Psoas muscle (tissue), 8 donors: ENCODE results near the gene CEP72. TPM values are rescaled to one million over a fixed set of nuclear protein-coding genes. Genes with fewer than 3 reads are reported as not detected.
"Not testable (repeated sequence)": the region's sequence is repeated elsewhere in the genome, so short reads cannot be mapped to it uniquely, and the experiment has no call there.

Source experiments
- ATAC-seq, 4 donors: fragments of 200-7000 bp; cut with Tn5 transposase; one replicate each; pipeline ENCODE4 v1.9.1; 2020; ENCODE audit warnings: moderate library complexity in 3 of 4, mild to moderate bottlenecking in 2 of 4
- DNase-seq, 2 donors: peaks; one replicate each; pipeline ENCODE4 v3.0.0-alpha.2; 2020
- H3K27ac ChIP-seq: fragments of 200-600 bp; one replicate; pipeline ENCODE4 v1.8.0; 2022
- H3K27me3 ChIP-seq, 3 donors: fragments of 200-600 bp in 1 of 3; one replicate each; pipeline versions ENCODE4 v1.6.1 to v1.8.0; 2013 to 2022; ENCODE audit warnings: low read length in 2 of 3, mild to moderate bottlenecking in 2 of 3, moderate library complexity in 1 of 3; ENCODE audit not compliant: insufficient read depth in 3 of 3
- H3K36me3 ChIP-seq, 2 donors: fragments of 200-600 bp in 1 of 2; one replicate each; pipeline versions ENCODE4 v1.6.1 to v1.8.0; 2013 to 2022; ENCODE audit warnings: low read depth in 1 of 2, mild to moderate bottlenecking in 1 of 2, moderate library complexity in 1 of 2; ENCODE audit not compliant: insufficient read depth in 1 of 2
- H3K4me1 ChIP-seq: fragments of 200-600 bp; one replicate; pipeline ENCODE4 v1.8.0; 2022
- H3K4me3 ChIP-seq: fragments of 200-600 bp; one replicate; pipeline ENCODE4 v1.8.0; 2022; ENCODE audit warnings: mild to moderate bottlenecking
- H3K9me3 ChIP-seq: fragments of 200-600 bp; one replicate; pipeline ENCODE4 v1.8.0; 2022
- CTCF ChIP-seq: fragments of 200-600 bp; IDR thresholded peaks from one replicate; pipeline ENCODE4 v1.8.0; 2022; ENCODE audit warnings: antibody characterized with exemption
- WGBS, 3 donors: extraction: QIAGEN DNeasy Blood & Tissue Kit; methylation state at CpG; one replicate each; pipeline versions ENCODE4 v1.1.6 to v1.1.7; 2013; 5-methylcytosine and 5-hydroxymethylcytosine counted together
- intact Hi-C, 2 donors: fragments of 100-400 bp; cut with DNase I; formaldehyde crosslinking; loops; one replicate each; pipeline versions ENCODE4 v1.11.0 to v1.14.2; 2022
- polyA plus RNA-seq, 3 donors: library from polyadenylated mRNA; stranded (reverse); fragments of 200-250 nt; gene quantifications; one replicate each; pipeline ENCODE4 v1.2.3, GENCODE V29; 2013
- total RNA-seq, 4 donors: library from RNA; stranded (reverse); fragmentation: NEBNext Ultra II Directional in 2 of 4; extraction: Animal tissue kit (Norgen Biotek cat#: 25700) in 2 of 4; gene quantifications; one replicate each; pipeline versions ENCODE4 v1.2.1 to v1.2.4, GENCODE V29; 2021 to 2023
- donor health status: healthy with polysubstance abuse.
- donor health status: DM: no; HTN: no; CAD: no; lungs with moderate emphysema.
- donor health status: Bipolar disorder and iron deficiency.
- donor health status: healthy.
- donor health status: DM: yes; HTN: yes; CAD: no.
- donor health status: DM: no; HTN: no; CAD: no.
- donor health status: DM: no; HTN: no; CAD: no.
- donor health status: DM: yes; HTN: yes; CAD: no.

The CEP72 gene
- total and polyA plus RNA-seq, 7 donors = 0.43 to 2.4 (median 0.71) TPM

GRCh38 chr5:683551-684481 is 71.7 kb downstream of the CEP72 start:
- H3K4me1 ChIP-seq = peaks cover 6% of the 10 kb centered on the region
- 64 to 80% (median 77%) methylated on average over 29 to 30 of the region's 30 CpGs for WGBS, 3 donors
- H3K4me3 ChIP-seq = no peak overlapping the region
- intact Hi-C loops = no loop called here
- no peak overlapping the region for H3K27ac ChIP-seq
- no peaks in the 10 kb centered on the region for H3K27me3 ChIP-seq
- DNase-seq (peak; percentile 61 to 73), ATAC-seq (peak; percentile 59 to 92 (median 87))
- no peaks in the 10 kb centered on the region for H3K9me3 ChIP-seq
- no peaks in the 10 kb centered on the region for H3K36me3 ChIP-seq
- TF ChIP-seq CTCF = no peak

GRCh38 chr5:684751-685216 is 72.6 kb downstream of the CEP72 start:
- intact Hi-C loops = no loop called here
- Histone ChIP-seq H3K27ac (no peak overlapping the region), H3K36me3 (no peaks in the 10 kb centered on the region), H3K4me1 (peaks cover 6% of the 10 kb centered on the region), H3K27me3 (no peaks in the 10 kb centered on the region), H3K9me3 (no peaks in the 10 kb centered on the region), H3K4me3 (no peak overlapping the region)
- no peak for TF ChIP-seq CTCF
- WGBS, 3 donors = 84 to 88% (median 84%) methylated on average over 17 of the region's 17 CpGs
- DNase-seq = peak in 1 of 2 donors; percentile 10
- no peak for ATAC-seq

GRCh38 chr5:685262-686171 is 73.4 kb downstream of the CEP72 start:
- WGBS, 3 donors = 86 to 92% (median 87%) methylated on average over 24 of the region's 24 CpGs

GRCh38 chr5:686172-686523 is 74.0 kb downstream of the CEP72 start:
- ATAC-seq, H3K4me1 ChIP-seq, DNase-seq, H3K9me3 ChIP-seq, H3K36me3 ChIP-seq, intact Hi-C loops, H3K27me3 ChIP-seq, H3K4me3 ChIP-seq, H3K27ac ChIP-seq: not testable (repeated sequence)
- 91 to 96% (median 94%) methylated on average over 9 to 12 of the region's 12 CpGs for WGBS, 3 donors

More at GRCh38 chr5:685262-686171, 73.4 kb downstream of the CEP72 start:
- no peak overlapping the region for H3K4me3 ChIP-seq
- no peaks in the 10 kb centered on the region for H3K9me3 ChIP-seq
- intact Hi-C loops = no loop called here
- ATAC-seq (no peak), DNase-seq (peak in 1 of 2 donors; percentile 6)
- H3K27me3 ChIP-seq = no peaks in the 10 kb centered on the region
- no peaks in the 10 kb centered on the region for H3K36me3 ChIP-seq
- H3K4me1 ChIP-seq = peaks cover 6% of the 10 kb centered on the region
- no peak overlapping the region for H3K27ac ChIP-seq
- TF ChIP-seq CTCF = no peak

- 70 to 86% (median 78%) methylated on average over 4 to 12 of the region's 12 CpGs for WGBS, 3 donors
- intact Hi-C loops, ATAC-seq, H3K4me3 ChIP-seq, H3K9me3 ChIP-seq, H3K4me1 ChIP-seq, H3K27me3 ChIP-seq, DNase-seq, H3K36me3 ChIP-seq, H3K27ac ChIP-seq: not testable (repeated sequence)
These were observed 74.8 kb downstream of the CEP72 start for GRCh38 chr5:686936-687335.

- H3K4me1 ChIP-seq, ATAC-seq, DNase-seq, intact Hi-C loops, H3K27me3 ChIP-seq, H3K36me3 ChIP-seq, H3K4me3 ChIP-seq, H3K27ac ChIP-seq, H3K9me3 ChIP-seq: not testable (repeated sequence)
- 80 to 87% (median 87%) methylated on average over 13 to 23 of the region's 30 CpGs for WGBS, 3 donors
These were observed 76.3 kb downstream of the CEP72 start for GRCh38 chr5:688348-689010.

GRCh38 chr5:690293-690692 is 78.2 kb downstream of the CEP72 start:
- H3K9me3 ChIP-seq, H3K27me3 ChIP-seq, H3K27ac ChIP-seq, DNase-seq, H3K4me1 ChIP-seq, intact Hi-C loops, H3K36me3 ChIP-seq, H3K4me3 ChIP-seq: not testable (repeated sequence)
- ATAC-seq = peak; percentile 19 to 67 (median 54)
- WGBS, 3 donors = no CpG with 5 or more reads among the region's 12 CpGs
